ENCODE data around the gene VPS33A. TPM values are rescaled to one million over a fixed set of nuclear protein-coding genes. Genes with fewer than 3 reads are reported as not detected.

Gene VPS33A
- total and polyA plus RNA-seq, 2 of the 13 experiments (the other 11 are each of a cell fraction or from before 2014, with no cell fraction given), result 11.0 to 43.6 TPM

DNA sequence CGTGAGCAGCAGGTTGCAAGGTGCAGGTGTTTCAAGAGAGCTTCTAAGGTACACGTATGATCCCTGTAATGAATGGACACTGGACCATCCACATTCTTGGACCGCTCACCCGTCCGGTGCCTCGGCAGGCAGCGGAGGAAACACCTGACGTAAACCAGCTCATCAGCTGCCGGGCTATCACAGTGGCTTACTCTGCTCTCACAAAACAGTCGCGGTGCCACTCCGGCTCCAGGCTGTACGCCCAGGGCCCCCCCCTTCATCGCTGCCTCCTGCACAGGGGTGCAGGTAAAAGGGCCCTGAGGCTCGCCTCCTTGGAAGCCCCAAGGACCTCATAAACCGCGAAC lies 436 bp downstream of the VPS33A start (continued):
- TF ChIP-seq, protein P1, sequence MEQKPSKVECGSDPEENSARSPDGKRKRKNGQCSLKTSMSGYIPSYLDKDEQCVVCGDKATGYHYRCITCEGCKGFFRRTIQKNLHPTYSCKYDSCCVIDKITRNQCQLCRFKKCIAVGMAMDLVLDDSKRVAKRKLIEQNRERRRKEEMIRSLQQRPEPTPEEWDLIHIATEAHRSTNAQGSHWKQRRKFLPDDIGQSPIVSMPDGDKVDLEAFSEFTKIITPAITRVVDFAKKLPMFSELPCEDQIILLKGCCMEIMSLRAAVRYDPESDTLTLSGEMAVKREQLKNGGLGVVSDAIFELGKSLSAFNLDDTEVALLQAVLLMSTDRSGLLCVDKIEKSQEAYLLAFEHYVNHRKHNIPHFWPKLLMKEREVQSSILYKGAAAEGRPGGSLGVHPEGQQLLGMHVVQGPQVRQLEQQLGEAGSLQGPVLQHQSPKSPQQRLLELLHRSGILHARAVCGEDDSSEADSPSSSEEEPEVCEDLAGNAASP (CRISPR knock-in tag; IDR thresholded peaks at IDR 0.05; ENCODE audit: borderline replicate concordance), result 0 out of 2 replicates have a peak, but pooled peaks have one; percentile 1
- no peak for TF ChIP-seq ZBTB7B (CRISPR knock-in tag; IDR thresholded peaks at IDR 0.05)
- no peak for TF ChIP-seq KDM4B (CRISPR knock-in tag; IDR thresholded peaks at IDR 0.05)
- TF ChIP-seq, protein P2, sequence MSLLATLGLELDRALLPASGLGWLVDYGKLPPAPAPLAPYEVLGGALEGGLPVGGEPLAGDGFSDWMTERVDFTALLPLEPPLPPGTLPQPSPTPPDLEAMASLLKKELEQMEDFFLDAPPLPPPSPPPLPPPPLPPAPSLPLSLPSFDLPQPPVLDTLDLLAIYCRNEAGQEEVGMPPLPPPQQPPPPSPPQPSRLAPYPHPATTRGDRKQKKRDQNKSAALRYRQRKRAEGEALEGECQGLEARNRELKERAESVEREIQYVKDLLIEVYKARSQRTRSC (CRISPR knock-in tag; IDR thresholded peaks at IDR 0.05; ENCODE audit: low read depth), result 0 out of 2 replicates have a peak, but pooled peaks have one; percentile 3
- TF ChIP-seq, protein P3, sequence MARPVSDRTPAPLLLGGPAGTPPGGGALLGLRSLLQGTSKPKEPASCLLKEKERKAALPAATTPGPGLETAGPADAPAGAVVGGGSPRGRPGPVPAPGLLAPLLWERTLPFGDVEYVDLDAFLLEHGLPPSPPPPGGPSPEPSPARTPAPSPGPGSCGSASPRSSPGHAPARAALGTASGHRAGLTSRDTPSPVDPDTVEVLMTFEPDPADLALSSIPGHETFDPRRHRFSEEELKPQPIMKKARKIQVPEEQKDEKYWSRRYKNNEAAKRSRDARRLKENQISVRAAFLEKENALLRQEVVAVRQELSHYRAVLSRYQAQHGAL (CRISPR knock-in tag; IDR thresholded peaks at IDR 0.05; ENCODE audit: not compliant biosample characterization), result no peak
- 0 out of 2 replicates have a peak, but pooled peaks have one; percentile 1 for TF ChIP-seq ZFP82 (CRISPR knock-in tag; IDR thresholded peaks at IDR 0.05; ENCODE audit: borderline replicate concordance)
- 0 out of 2 replicates have a peak, but pooled peaks have one; percentile 4 for TF ChIP-seq ZNF564 (CRISPR knock-in tag; IDR thresholded peaks at IDR 0.05)
- TF ChIP-seq, protein P4, sequence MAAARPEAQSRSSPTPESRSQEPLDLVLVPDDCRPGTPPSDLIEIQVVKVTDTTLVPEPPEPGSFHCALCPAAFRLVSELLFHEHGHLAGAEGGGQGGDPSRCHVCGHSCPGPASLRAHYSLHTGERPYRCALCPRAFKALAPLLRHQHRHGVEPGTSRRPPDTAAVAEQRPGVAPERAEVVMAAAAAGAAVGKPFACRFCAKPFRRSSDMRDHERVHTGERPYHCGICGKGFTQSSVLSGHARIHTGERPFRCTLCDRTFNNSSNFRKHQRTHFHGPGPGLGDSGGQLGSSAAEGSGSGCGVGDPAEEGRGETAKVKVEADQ (CRISPR knock-in tag; IDR thresholded peaks at IDR 0.05; ENCODE audit: borderline replicate concordance), result no peak
- no peak for TF ChIP-seq SMAD9 (CRISPR knock-in tag; IDR thresholded peaks at IDR 0.05)

Data from HepG2 (cell line).